NCI-H748 treated with DMSO at 0.1 percent for 48 hours (cell line): ENCODE measurements around the gene TPRX1.
"Not testable (repeated sequence)": the region's sequence is repeated elsewhere in the genome, so short reads cannot be mapped to it uniquely, and the experiment has no call there.

Source experiments
- DNase-seq: peaks from one replicate; lab custom pipeline; 2025; lab: John Stamatoyannopoulos, UW

The TPRX1 gene

GRCh38 chr19:47802521-47803043 is 1.8 kb downstream of the TPRX1 start:
- no peak for DNase-seq

- DNase-seq: no peak
Observed at GRCh38 chr19:47801270-47801669, 3.1 kb downstream of the TPRX1 start.

GRCh38 chr19:47798904-47799266 is 5.5 kb downstream of the TPRX1 start:
- DNase-seq: no peak

GRCh38 chr19:47797996-47798903 is 6.1 kb downstream of the TPRX1 start:
- DNase-seq: no peak

GRCh38 chr19:47796785-47797184 is 7.6 kb downstream of the TPRX1 start:
- no peak for DNase-seq

- DNase-seq: no peak
Observed at GRCh38 chr19:47794526-47794925, 9.8 kb downstream of the TPRX1 start.

GRCh38 chr19:47792616-47793015 is 11.7 kb downstream of the TPRX1 start:
- no peak for DNase-seq

- DNase-seq: peak; percentile 49
Observed at GRCh38 chr19:47790398-47790814, 13.9 kb downstream of the TPRX1 start.

- not testable (repeated sequence) for DNase-seq
Observed at GRCh38 chr19:47789811-47790210, 14.5 kb downstream of the TPRX1 start.

GRCh38 chr19:47787307-47787706 is 17.0 kb downstream of the TPRX1 start:
- not testable (repeated sequence) for DNase-seq

- DNase-seq: no peak
Observed at GRCh38 chr19:47786566-47786965, 17.8 kb downstream of the TPRX1 start.

GRCh38 chr19:47781590-47782262 is 22.6 kb downstream of the TPRX1 start:
- DNase-seq: no peak

- DNase-seq: no peak
Observed at GRCh38 chr19:47780215-47780551, 24.2 kb downstream of the TPRX1 start.

- no peak for DNase-seq
Observed at GRCh38 chr19:47779524-47780214, 24.7 kb downstream of the TPRX1 start.

GRCh38 chr19:47778954-47779351 is 25.4 kb downstream of the TPRX1 start:
- no peak for DNase-seq

GRCh38 chr19:47778049-47778953 is 26.1 kb downstream of the TPRX1 start, which contains the start of gene SELENOW:
TSS of gene SELENOW (plus strand) at chr19:47778703. CDS start at chr19:47778786, 83 bp downstream.
- peak; percentile 84 for DNase-seq

GRCh38 chr19:47777245-47778048 is 26.9 kb downstream of the TPRX1 start:
- not testable (repeated sequence) for DNase-seq

GRCh38 chr19:47776568-47776967 is 27.8 kb downstream of the TPRX1 start:
- peak; percentile 99 for DNase-seq

- DNase-seq: not testable (repeated sequence)
Observed at GRCh38 chr19:47771291-47771690, 33.1 kb downstream of the TPRX1 start.

- no peak for DNase-seq
Observed at GRCh38 chr19:47769534-47769933, 34.8 kb downstream of the TPRX1 start.
